ENCODE data around the gene ZFHX3.

The ZFHX3 gene

GRCh38 chr16:72807245-72807644, 240.7 kb downstream of the ZFHX3 start:
- no peak overlapping the region for H3K27ac ChIP-seq
- TF ChIP-seq ZFX (IDR thresholded peaks at IDR 0.05), result no peak
- no peak for TF ChIP-seq CTCF (conservative IDR thresholded peaks at IDR 0.05)

- TF ChIP-seq CTCF (conservative IDR thresholded peaks at IDR 0.05), result no peak
- no peak for TF ChIP-seq ZFX (IDR thresholded peaks at IDR 0.05)
These were observed 242.4 kb downstream of the ZFHX3 start for GRCh38 chr16:72805486-72805885.

GRCh38 chr16:72800524-72801161, 247.3 kb downstream of the ZFHX3 start:
- no peak overlapping the region for H3K27ac ChIP-seq
- TF ChIP-seq ZFX (IDR thresholded peaks at IDR 0.05) (no peak), CTCF (conservative IDR thresholded peaks at IDR 0.05) (no peak)

More at GRCh38 chr16:72805486-72805885, 242.4 kb downstream of the ZFHX3 start:
- H3K27ac ChIP-seq, result no peak overlapping the region

- no peak for TF ChIP-seq CTCF (conservative IDR thresholded peaks at IDR 0.05)
- TF ChIP-seq ZFX (IDR thresholded peaks at IDR 0.05), result no peak
These were observed 249.7 kb downstream of the ZFHX3 start for GRCh38 chr16:72798264-72798663.

GRCh38 chr16:72797621-72798020, 250.3 kb downstream of the ZFHX3 start:
- TF ChIP-seq CTCF (conservative IDR thresholded peaks at IDR 0.05), result no peak
- TF ChIP-seq ZFX (IDR thresholded peaks at IDR 0.05), result no peak
- no peak overlapping the region for H3K27ac ChIP-seq

More at GRCh38 chr16:72798264-72798663, 249.7 kb downstream of the ZFHX3 start:
- no peak overlapping the region for H3K27ac ChIP-seq

- no peak overlapping the region for H3K27ac ChIP-seq
- TF ChIP-seq ZFX (IDR thresholded peaks at IDR 0.05), result no peak
- TF ChIP-seq CTCF (conservative IDR thresholded peaks at IDR 0.05), result no peak
These were observed 251.7 kb downstream of the ZFHX3 start for GRCh38 chr16:72796222-72796621.

GRCh38 chr16:72794986-72795385, 252.9 kb downstream of the ZFHX3 start:
- no peak overlapping the region for H3K27ac ChIP-seq
- TF ChIP-seq CTCF (conservative IDR thresholded peaks at IDR 0.05), result no peak
- no peak for TF ChIP-seq ZFX (IDR thresholded peaks at IDR 0.05)

All from C4-2B (cell line).